Motor neuron (in vitro differentiated cells): ENCODE data around the gene MORC4. TPM values are rescaled to one million over a fixed set of nuclear protein-coding genes. Genes with fewer than 3 reads are reported as not detected.
A peak's percentile ranks its signal among the peaks of the same experiment; 100 is the strongest.

Source experiments
- ATAC-seq, 8 experiments: fragments of 200-7000 bp; cut with Tn5 transposase; replicated peaks in 6 of 8; 2 replicates each; pipeline ENCODE4 v1.8.0; 2021; ENCODE audit warnings: mild to moderate bottlenecking in 8 of 8, moderate library complexity in 8 of 8
- H3K27ac ChIP-seq, 2 donors: fragments of 250-450 bp; sonication (Bioruptor Pico); 2 replicates each; pipeline ENCODE4 v1.9.0; 2021; ENCODE audit warnings: antibody characterized with exemption in 2 of 2, mild to moderate bottlenecking in 2 of 2, moderate library complexity in 1 of 2
- H3K4me1 ChIP-seq, 2 donors: fragments of 250-450 bp; sonication (Bioruptor Pico); replicated peaks in 1 of 2; 2 replicates each; pipeline ENCODE4 v1.6.1; 2021; ENCODE audit warnings: antibody characterized with exemption in 2 of 2, mild to moderate bottlenecking in 2 of 2, moderate library complexity in 1 of 2
- H3K4me3 ChIP-seq, 5 donors: fragments of 250-450 bp; sonication (Bioruptor Pico); 2 replicates each; pipeline ENCODE4 v1.9.0; 2021; ENCODE audit warnings: antibody characterized with exemption in 5 of 5, mild to moderate bottlenecking in 5 of 5, moderate library complexity in 4 of 5
- WGBS, 10 experiments: fragments of 450-650 bp; shearing (Covaris generic); methylation state at CpG; one replicate each; pipeline ENCODE4 v1.0.0; 2022; 5-methylcytosine and 5-hydroxymethylcytosine counted together
- in situ Hi-C, 9 experiments: fragments of 400-800 bp; cut with MboI; loops; one replicate each; pipeline ENCODE4 v1.15.0; 2021; ENCODE audit warnings: low sequenced_read_pairs in 9 of 9, low pct_unique_long_range_greater_than_20kb in 2 of 9; ENCODE audit not compliant: unreplicated experiment in 9 of 9
- total RNA-seq, 8 experiments: library from RNA; unstranded; fragments of 300-600 nt; gene quantifications; 2 replicates each; pipeline versions ENCODE4 v1.2.3 to v1.2.4, GENCODE V29; 2022

Gene MORC4
- total RNA-seq, 8 experiments from 2014 or later: 4.2 to 16.3 (median 4.9) TPM

DNA sequence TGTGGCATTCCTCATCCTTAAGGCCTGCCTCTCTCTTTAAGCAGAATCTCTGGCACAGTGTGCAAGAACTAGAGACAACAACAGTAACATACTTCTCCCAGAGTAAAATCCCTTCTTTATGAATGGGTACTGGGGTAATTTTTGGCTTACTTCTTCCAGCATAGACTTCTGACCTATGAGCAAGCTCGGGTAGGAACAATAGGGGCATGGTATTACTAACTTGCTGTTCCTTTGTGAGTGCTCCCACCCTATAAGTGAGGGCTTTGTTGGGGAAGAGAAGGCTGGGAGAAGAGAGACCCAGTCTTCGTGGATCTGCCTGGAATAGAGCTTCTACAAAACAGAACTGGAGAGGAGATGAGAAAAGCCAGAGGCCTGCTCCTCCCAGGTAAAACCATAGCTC is 49.6 kb downstream of the MORC4 start:
- 50 to 90% methylated on average over 1 to 2 of the region's 2 CpGs; no CpG with 5 or more reads in 8 of the 10 experiments for WGBS, 10 experiments
- in situ Hi-C loops: no loop called here
- no peak for ATAC-seq
- Histone ChIP-seq H3K27ac (no peak overlapping the region), H3K4me3 (no peak overlapping the region), H3K4me1 (no peaks in the 10 kb centered on the region)

- no peak overlapping the region for H3K4me3 ChIP-seq
- 50 to 100% (median 80%) methylated on average over 1 of the region's 1 CpG; no CpG with 5 or more reads in 6 of the 10 experiments for WGBS, 10 experiments
- H3K27ac ChIP-seq: no peak overlapping the region
- no peaks in the 10 kb centered on the region for H3K4me1 ChIP-seq
- in situ Hi-C loops: no loop called here
- ATAC-seq: no peak
Observed at GRCh38 chrX:106949366-106949765, 50.6 kb downstream of the MORC4 start.

GRCh38 chrX:106948641-106949040 is 51.4 kb downstream of the MORC4 start:
- H3K4me3 ChIP-seq: no peak overlapping the region
- no peak overlapping the region for H3K27ac ChIP-seq
- in situ Hi-C loops: no loop called here
- ATAC-seq: no peak
- no peaks in the 10 kb centered on the region for H3K4me1 ChIP-seq
- WGBS, 10 experiments: 64 to 100% (median 88%) methylated on average over 1 to 3 of the region's 3 CpGs; no CpG with 5 or more reads in 1 of the 10 experiments

- 7 to 100% (median 76%) methylated on average over 1 to 3 of the region's 3 CpGs; no CpG with 5 or more reads in 2 of the 10 experiments for WGBS, 10 experiments
- Histone ChIP-seq H3K4me1 (no peaks in the 10 kb centered on the region), H3K4me3 (no peak overlapping the region), H3K27ac (no peak overlapping the region)
- peak in 2 of 8 experiments; percentile 29 to 73 for ATAC-seq
- in situ Hi-C loops: no loop called here
Observed at GRCh38 chrX:106946464-106946863, 53.5 kb downstream of the MORC4 start.

DNA sequence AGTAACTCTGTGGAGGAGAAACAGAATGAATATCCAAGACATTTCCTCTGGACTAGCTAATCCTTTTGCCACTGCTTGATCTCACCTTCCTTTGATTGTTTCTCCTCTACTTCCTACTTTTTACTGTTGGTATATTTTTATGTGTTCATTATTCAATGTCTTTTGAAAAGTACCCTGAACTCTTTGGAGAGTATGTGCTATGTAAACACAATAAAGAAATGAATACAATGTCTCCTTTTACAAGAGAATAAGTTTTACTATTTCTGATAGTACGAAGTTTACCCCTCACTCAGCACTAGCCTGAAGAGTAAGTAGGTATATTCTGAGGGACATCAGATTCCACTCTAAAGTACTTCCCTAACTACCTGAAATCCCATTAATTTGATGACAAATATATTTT is 59.9 kb downstream of the MORC4 start:
- 55 to 83% (median 78%) methylated on average over 1 of the region's 1 CpG; no CpG with 5 or more reads in 4 of the 10 experiments for WGBS, 10 experiments
- in situ Hi-C loops: no loop called here
- ATAC-seq: no peak
- no peak overlapping the region for H3K4me3 ChIP-seq
- no peak overlapping the region for H3K27ac ChIP-seq
- H3K4me1 ChIP-seq: no peaks in the 10 kb centered on the region

DNA sequence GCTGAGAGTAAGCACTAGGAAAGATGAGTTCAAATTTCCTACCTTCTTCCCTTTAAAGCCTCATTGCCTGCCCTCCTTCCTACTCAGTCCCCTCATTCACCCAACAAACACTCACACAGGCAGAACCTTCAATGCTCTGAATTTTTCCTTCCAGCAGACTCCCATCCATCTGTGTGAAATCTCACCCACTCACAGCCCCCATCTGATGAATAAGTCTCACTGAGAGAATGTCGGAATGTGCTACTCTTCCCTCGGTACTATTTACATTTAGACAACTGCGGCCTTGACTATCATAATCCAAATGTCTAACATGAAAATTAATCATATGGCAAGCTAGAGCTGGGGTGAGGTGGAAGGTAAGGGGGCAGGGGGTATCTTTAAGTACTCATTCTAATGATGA is 60.4 kb downstream of the MORC4 start:
- in situ Hi-C loops: no loop called here
- WGBS, 10 experiments: 35 to 92% (median 70%) methylated on average over 2 of the region's 3 CpGs; no CpG with 5 or more reads in 7 of the 10 experiments

DNA sequence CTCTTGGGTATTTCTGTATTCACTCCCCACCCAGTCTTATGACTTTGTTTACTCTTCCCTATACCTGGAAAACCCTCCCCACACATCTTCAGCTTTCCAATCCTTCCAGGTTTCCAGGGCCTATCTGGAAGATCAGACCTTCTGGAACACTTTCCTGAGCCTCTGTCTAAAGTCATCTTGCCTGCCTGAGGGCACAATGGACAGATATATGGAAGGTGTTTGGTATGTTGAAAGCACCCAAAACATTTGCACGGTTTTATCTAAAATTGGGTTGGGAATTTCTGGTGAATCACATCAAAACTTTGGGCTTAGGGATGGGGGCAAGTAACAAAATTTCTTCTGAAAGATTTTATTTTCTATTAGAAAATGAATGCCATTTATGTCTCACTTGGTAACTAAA is 63.8 kb downstream of the MORC4 start:
- 67% methylated on average over 1 of the region's 1 CpG; no CpG with 5 or more reads in 8 of the 10 experiments for WGBS, 10 experiments
- in situ Hi-C loops: no loop called here
- ATAC-seq: no peak

More for the DNA sequence above, 60.4 kb downstream of the MORC4 start:
- Histone ChIP-seq H3K27ac (no peak overlapping the region), H3K4me1 (no peaks in the 10 kb centered on the region), H3K4me3 (no peak overlapping the region)
- no peak for ATAC-seq

DNA sequence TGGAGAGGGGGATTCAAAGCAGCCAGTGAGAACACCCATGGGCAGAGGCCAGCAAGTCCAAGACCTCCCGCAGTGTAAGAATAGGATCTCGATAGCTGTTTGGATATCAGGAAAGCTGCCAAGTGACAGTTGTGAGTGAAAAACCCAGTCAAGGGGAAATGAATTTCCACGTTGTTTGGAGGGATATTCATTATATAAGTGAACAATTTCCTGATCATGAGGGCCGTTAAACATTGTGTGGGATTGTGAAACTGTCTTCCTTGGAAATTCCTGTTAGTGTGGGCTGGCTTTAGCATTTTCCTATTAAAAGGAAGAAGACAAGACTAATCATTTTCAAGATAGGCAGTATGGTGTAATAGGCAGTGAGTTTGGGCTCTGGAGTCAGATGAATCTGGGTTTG is 64.8 kb downstream of the MORC4 start:
- 0 to 100% (median 54%) methylated on average over 1 to 4 of the region's 4 CpGs; no CpG with 5 or more reads in 7 of the 10 experiments for WGBS, 10 experiments
- H3K4me1 ChIP-seq: no peaks in the 10 kb centered on the region
- no peak overlapping the region for H3K4me3 ChIP-seq
- H3K27ac ChIP-seq: no peak overlapping the region
- ATAC-seq: no peak
- in situ Hi-C loops: no loop called here

More for the DNA sequence above, 63.8 kb downstream of the MORC4 start:
- no peak overlapping the region for H3K4me3 ChIP-seq
- no peak overlapping the region for H3K27ac ChIP-seq
- H3K4me1 ChIP-seq: no peaks in the 10 kb centered on the region

GRCh38 chrX:106933538-106933961 is 66.5 kb downstream of the MORC4 start:
- Histone ChIP-seq H3K4me3 (no peak overlapping the region), H3K27ac (no peak overlapping the region), H3K4me1 (no peaks in the 10 kb centered on the region)
- ATAC-seq: no peak
- in situ Hi-C loops: no loop called here
- 20% methylated on average over 1 of the region's 3 CpGs; no CpG with 5 or more reads in 9 of the 10 experiments for WGBS, 10 experiments

GRCh38 chrX:106932960-106933537 is 67.0 kb downstream of the MORC4 start:
- no peak overlapping the region for H3K27ac ChIP-seq

GRCh38 chrX:106932492-106932923 is 67.5 kb downstream of the MORC4 start:
- H3K4me3 ChIP-seq: no peak overlapping the region
- H3K27ac ChIP-seq: no peak overlapping the region
- H3K4me1 ChIP-seq: no peaks in the 10 kb centered on the region
- 34 to 100% (median 86%) methylated on average over 1 to 3 of the region's 4 CpGs; no CpG with 5 or more reads in 7 of the 10 experiments for WGBS, 10 experiments
- in situ Hi-C loops: no loop called here
- ATAC-seq: no peak

More at GRCh38 chrX:106932960-106933537, 67.0 kb downstream of the MORC4 start:
- no peak for ATAC-seq
- no peak overlapping the region for H3K4me3 ChIP-seq
- in situ Hi-C loops: no loop called here
- no peaks in the 10 kb centered on the region for H3K4me1 ChIP-seq
- 37 to 80% (median 76%) methylated on average over 1 to 4 of the region's 6 CpGs; no CpG with 5 or more reads in 7 of the 10 experiments for WGBS, 10 experiments

DNA sequence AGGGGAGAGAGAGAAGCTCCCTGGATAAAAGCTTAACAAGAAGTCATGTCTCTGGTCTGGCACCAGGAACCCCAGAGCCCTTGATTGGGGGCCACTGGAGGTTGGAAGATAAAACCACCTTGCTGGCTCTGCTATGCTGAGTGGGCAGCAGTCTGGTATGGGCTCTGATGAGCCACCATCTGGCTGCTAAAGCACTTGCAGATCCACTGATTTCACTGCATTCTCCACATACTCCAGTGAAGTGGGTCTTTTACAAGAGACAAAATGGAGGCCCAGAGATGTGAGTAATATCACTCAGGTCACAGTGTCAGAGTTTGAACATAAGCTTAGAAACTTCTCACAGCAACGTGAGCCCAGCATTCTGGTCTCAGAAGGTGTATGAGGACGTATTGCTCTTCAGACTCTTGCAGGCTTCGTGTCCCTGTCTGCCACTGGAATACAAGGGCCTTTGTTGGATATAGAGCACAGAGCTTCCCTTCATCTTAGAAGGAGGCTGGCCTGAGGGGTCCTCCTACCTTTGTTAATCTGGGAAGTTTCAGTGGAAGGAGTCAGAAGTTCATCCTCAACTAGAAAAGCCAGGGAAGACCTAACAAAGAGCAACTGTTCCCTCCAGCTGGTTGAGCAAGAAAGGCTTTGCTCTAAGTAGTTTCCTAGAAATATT is 68.1 kb downstream of the MORC4 start:
- in situ Hi-C loops: no loop called here
- no peaks in the 10 kb centered on the region for H3K4me1 ChIP-seq
- ATAC-seq: no peak
- H3K4me3 ChIP-seq: no peak overlapping the region
- 21 to 100% (median 39%) methylated on average over 1 to 3 of the region's 3 CpGs; no CpG with 5 or more reads in 7 of the 10 experiments for WGBS, 10 experiments
- no peak overlapping the region for H3K27ac ChIP-seq

GRCh38 chrX:106928227-106928626 is 71.8 kb downstream of the MORC4 start:
- Histone ChIP-seq H3K4me3 (no peak overlapping the region), H3K27ac (no peak overlapping the region), H3K4me1 (no peaks in the 10 kb centered on the region)
- in situ Hi-C loops: no loop called here
- WGBS, 10 experiments: 40 to 54% methylated on average over 1 to 3 of the region's 4 CpGs; no CpG with 5 or more reads in 8 of the 10 experiments
- ATAC-seq: no peak
